Lung (tissue), 12 donors: Measurements from ENCODE around the gene LPIN2. TPM values are rescaled to one million over a fixed set of nuclear protein-coding genes. Genes with fewer than 3 reads are reported as not detected.

ENCODE experiments used
- ATAC-seq: fragments of 200-7000 bp; cut with Tn5 transposase; one replicate; pipeline ENCODE4 v1.9.1; 2020; ENCODE audit warnings: moderate number of reproducible peaks; ENCODE audit not compliant: insufficient read depth, low FRiP score
- DNase-seq, 3 donors: peaks; one replicate each; pipeline ENCODE4 v3.0.0-alpha.2; 2013 to 2017
- H3K27ac ChIP-seq, 2 donors: one replicate each; pipeline ENCODE4 v1.5.1; 2013; ENCODE audit warnings: mild to moderate bottlenecking in 2 of 2, moderate library complexity in 2 of 2, control low read depth in 1 of 2, inconsistent platforms in 1 of 2, low read depth in 1 of 2, low read length in 1 of 2
- H3K27me3 ChIP-seq, 3 donors: one replicate each; pipeline ENCODE4 v1.5.1; 2013; ENCODE audit warnings: low read length in 2 of 3; ENCODE audit not compliant: control insufficient read depth in 3 of 3, insufficient read depth in 3 of 3
- H3K36me3 ChIP-seq, 4 donors: one replicate each; pipeline ENCODE4 v1.5.1; 2013; ENCODE audit warnings: low read length in 4 of 4, mild to moderate bottlenecking in 1 of 4, moderate library complexity in 1 of 4; ENCODE audit not compliant: control insufficient read depth in 4 of 4, insufficient read depth in 4 of 4
- H3K4me1 ChIP-seq, 5 donors: one replicate each; pipeline ENCODE4 v1.5.1; 2013; ENCODE audit warnings: low read length in 5 of 5, mild to moderate bottlenecking in 2 of 5, moderate library complexity in 1 of 5; ENCODE audit not compliant: control insufficient read depth in 5 of 5, insufficient read depth in 5 of 5
- H3K4me3 ChIP-seq: one replicate; pipeline ENCODE4 v1.5.1; 2013; ENCODE audit warnings: mild to moderate bottlenecking, control low read depth, moderate library complexity
- H3K9ac ChIP-seq, 2 donors: one replicate each; pipeline ENCODE4 v1.5.1; 2013; ENCODE audit warnings: low read length in 2 of 2, control low read depth in 1 of 2; ENCODE audit not compliant: insufficient read depth in 1 of 2
- H3K9me3 ChIP-seq, 4 donors: one replicate each; pipeline ENCODE4 v1.5.1; 2013; ENCODE audit warnings: low read length in 3 of 4, mild to moderate bottlenecking in 1 of 4, moderate library complexity in 1 of 4; ENCODE audit not compliant: control insufficient read depth in 4 of 4, insufficient read depth in 3 of 4
- whole genome bisulfite sequencing, 2 donors: extraction: QIAGEN DNeasy Blood & Tissue Kit; methylation state at CpG; one replicate each; pipeline ENCODE4 v1.1.7; 2013; 5-methylcytosine and 5-hydroxymethylcytosine counted together
- polyA plus RNA-seq, 2 donors: library from polyadenylated mRNA; stranded (reverse); fragments of 200-250 nt; gene quantifications; one replicate each; pipeline ENCODE4 v1.2.1, GENCODE V29; 2013
- total RNA-seq, 2 donors: library from RNA; depleted of rRNA in 1 of 2; stranded (reverse); fragments of >200 nt in 1 of 2; gene quantifications; one replicate each; pipeline ENCODE4 v1.2.1, GENCODE V29; 2014 to 2021
- TF ChIP-seq, protein P1 (sequence below): IDR thresholded peaks from 2 replicates; pipeline ENCODE4 v1.5.1; 2012; ENCODE audit warnings: mild to moderate bottlenecking; ENCODE audit errors: control extremely low read depth, extremely low read depth
- donor health status: control.
- donor health status: control.
- donor health status: Bipolar disorder and iron deficiency.
- donor health status: healthy.
- donor health status: DM: yes; HTN: yes; CAD: no.

LPIN2 gene
- total and polyA plus RNA-seq, 4 donors, result 11.2 to 46.3 (median 32.5) TPM

DNA sequence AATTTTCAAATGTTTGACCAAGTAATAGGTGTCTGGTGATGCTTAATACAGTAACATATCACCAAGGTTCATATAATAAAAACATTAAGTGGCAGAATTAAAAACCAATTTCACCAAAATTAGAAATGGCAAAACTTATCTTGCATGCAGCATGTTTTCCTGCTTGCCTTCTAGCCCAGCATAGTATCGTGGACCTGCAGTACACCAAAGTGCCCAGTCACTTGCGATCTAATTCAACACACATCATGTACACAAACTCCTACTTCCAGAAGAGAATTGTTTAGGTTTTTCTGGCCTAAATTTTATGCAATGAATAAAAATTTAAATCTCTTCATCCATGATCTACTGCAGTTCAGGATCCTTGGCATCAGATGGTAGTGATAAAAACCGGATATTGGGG is 28.9 kb downstream of the LPIN2 start:
- H3K9me3 ChIP-seq, result no peaks in the 10 kb centered on the region
- DNase-seq (no peak), ATAC-seq (no peak)
- peaks cover 7 to 35% (median 25%) of the 10 kb centered on the region in 5 donors for H3K4me1 ChIP-seq
- WGBS, 2 donors, result 87 to 88% methylated on average over 3 of the region's 3 CpGs
- no peak overlapping the region for H3K4me3 ChIP-seq
- TF ChIP-seq, protein P1, sequence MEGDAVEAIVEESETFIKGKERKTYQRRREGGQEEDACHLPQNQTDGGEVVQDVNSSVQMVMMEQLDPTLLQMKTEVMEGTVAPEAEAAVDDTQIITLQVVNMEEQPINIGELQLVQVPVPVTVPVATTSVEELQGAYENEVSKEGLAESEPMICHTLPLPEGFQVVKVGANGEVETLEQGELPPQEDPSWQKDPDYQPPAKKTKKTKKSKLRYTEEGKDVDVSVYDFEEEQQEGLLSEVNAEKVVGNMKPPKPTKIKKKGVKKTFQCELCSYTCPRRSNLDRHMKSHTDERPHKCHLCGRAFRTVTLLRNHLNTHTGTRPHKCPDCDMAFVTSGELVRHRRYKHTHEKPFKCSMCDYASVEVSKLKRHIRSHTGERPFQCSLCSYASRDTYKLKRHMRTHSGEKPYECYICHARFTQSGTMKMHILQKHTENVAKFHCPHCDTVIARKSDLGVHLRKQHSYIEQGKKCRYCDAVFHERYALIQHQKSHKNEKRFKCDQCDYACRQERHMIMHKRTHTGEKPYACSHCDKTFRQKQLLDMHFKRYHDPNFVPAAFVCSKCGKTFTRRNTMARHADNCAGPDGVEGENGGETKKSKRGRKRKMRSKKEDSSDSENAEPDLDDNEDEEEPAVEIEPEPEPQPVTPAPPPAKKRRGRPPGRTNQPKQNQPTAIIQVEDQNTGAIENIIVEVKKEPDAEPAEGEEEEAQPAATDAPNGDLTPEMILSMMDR, result no peak
- no peaks in the 10 kb centered on the region for H3K27me3 ChIP-seq
- no peak overlapping the region for H3K27ac ChIP-seq
- H3K9ac ChIP-seq, result no peak overlapping the region
- H3K36me3 ChIP-seq, result no peaks in the 10 kb centered on the region

DNA sequence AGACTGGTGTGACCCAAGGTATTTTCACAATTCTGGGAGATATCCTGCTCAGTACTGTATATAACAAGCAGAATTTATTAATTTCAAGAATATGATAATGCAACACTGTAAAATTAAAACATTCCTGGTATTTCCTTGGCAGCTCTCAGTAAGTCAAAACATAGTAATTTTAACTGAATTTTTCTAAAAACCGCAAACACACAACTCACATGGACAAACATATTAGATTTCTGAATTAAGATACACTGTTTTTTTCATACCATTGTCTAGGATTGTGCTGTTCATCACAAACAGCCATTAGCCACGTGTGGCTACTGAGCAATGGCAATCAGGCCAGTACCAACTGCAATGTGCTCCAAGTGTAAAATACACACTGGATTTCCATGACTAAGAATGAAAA is 29.6 kb downstream of the LPIN2 start:
- H3K9ac ChIP-seq, result peak overlapping the region in 1 of 2 donors; percentile 40
- WGBS, 2 donors, result 80 to 94% methylated on average over 2 of the region's 2 CpGs
- no peaks in the 10 kb centered on the region for H3K9me3 ChIP-seq
- no peaks in the 10 kb centered on the region for H3K36me3 ChIP-seq
- TF ChIP-seq, protein P1, result no peak
- ATAC-seq (no peak), DNase-seq (no peak)
- H3K27me3 ChIP-seq, result no peaks in the 10 kb centered on the region
- H3K27ac ChIP-seq, result no peak overlapping the region
- H3K4me3 ChIP-seq, result no peak overlapping the region
- H3K4me1 ChIP-seq, result peaks cover 7 to 35% (median 26%) of the 10 kb centered on the region in 5 donors

DNA sequence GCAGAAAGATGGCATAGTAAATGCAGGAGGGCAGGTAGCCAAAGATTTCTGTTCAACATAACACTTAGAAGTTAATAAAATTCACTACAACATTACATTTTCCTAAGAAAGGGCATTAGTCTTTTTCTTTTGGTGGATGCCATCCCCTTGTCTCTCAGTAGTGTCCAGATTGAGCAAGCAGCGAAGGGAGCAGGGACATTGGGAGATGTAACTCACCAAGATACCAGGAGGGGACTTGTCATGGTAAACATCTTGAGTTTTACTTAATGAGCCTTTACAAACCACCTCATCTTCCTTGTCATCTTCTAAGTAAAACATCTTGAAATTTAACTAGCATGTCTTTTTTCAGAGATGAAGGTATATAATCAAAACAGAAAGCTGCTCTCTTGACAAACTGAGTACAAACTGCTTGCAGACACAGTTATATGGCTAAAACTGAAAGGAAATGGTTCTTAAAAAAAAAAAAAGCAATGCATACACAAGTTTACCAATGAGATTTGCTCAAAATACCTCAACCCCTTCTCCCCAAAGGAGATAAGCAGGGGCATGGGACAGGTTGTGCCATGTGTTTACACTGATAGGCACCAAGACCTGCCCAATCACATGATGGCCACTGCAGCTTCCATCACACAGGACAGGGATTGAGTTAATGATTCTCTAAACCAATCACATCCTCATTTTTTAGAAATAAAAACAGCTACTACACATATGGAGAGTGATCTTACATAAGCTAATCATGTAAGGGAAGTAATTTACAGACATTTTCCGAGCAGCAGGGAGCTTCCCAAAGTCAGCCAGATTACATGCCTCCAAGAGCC is 30.3 kb downstream of the LPIN2 start:
- Histone ChIP-seq H3K4me1 (peaks cover 7 to 35% (median 28%) of the 10 kb centered on the region in 5 donors), H3K9me3 (no peaks in the 10 kb centered on the region), H3K36me3 (no peaks in the 10 kb centered on the region), H3K27me3 (no peaks in the 10 kb centered on the region), H3K27ac (peak overlapping the region in 1 of 2 donors; percentile 70), H3K9ac (peak overlapping the region in 1 of 2 donors; percentile 40), H3K4me3 (no peak overlapping the region)
- peak in 2 of 3 donors; percentile 35 to 37 for DNase-seq
- ATAC-seq, result no peak
- WGBS, 2 donors, result 61 to 64% methylated on average over 2 of the region's 2 CpGs
- TF ChIP-seq, protein P1, result no peak
